Vagina (tissue), 2 donors: ENCODE measurements around the gene RPL36. TPM values are rescaled to one million over a fixed set of nuclear protein-coding genes. Genes with fewer than 3 reads are reported as not detected.

Source experiments
- DNase-seq, 2 donors: peaks; one replicate each; pipeline ENCODE4 v3.0.0-alpha.2; 2017; ENCODE audit errors: extremely low spot score in 2 of 2
- H3K27ac ChIP-seq: fragments of 200-600 bp; sonication (generic); one replicate; pipeline ENCODE4 v1.5.1; 2019
- H3K27me3 ChIP-seq: fragments of 200-600 bp; sonication (generic); one replicate; pipeline ENCODE4 v1.5.1; 2019
- H3K36me3 ChIP-seq, 2 donors: fragments of 200-600 bp; sonication (generic); one replicate each; pipeline ENCODE4 v1.5.1; 2017 to 2019
- H3K4me1 ChIP-seq: fragments of 200-600 bp; sonication (generic); one replicate; pipeline ENCODE4 v1.5.1; 2019
- H3K4me3 ChIP-seq, 2 donors: fragments of 200-600 bp; sonication (generic); 1 replicate in 1 of 2; 2 replicates in 1 of 2; pipeline ENCODE4 v1.5.1; 2016 to 2019
- H3K9me3 ChIP-seq: fragments of 200-600 bp; sonication (generic); one replicate; pipeline ENCODE4 v1.5.1; 2019
- POLR2A ChIP-seq, 2 donors: fragments of 450-650 bp; IDR thresholded peaks; one replicate each; pipeline ENCODE4 v1.6.1; 2017; ENCODE audit warnings: antibody characterized with exemption in 2 of 2, mild to moderate bottlenecking in 2 of 2, moderate library complexity in 2 of 2
- POLR2AphosphoS5 ChIP-seq, 2 donors: sonication (generic); formaldehyde crosslinking; IDR thresholded peaks; one replicate each; pipeline ENCODE4 v1.9.0; 2017; ENCODE audit warnings: antibody characterized with exemption in 2 of 2, mild to moderate bottlenecking in 2 of 2, low read depth in 1 of 2; ENCODE audit not compliant: insufficient read depth in 1 of 2
- intact Hi-C: fragments of 100-400 bp; cut with DNase I; formaldehyde crosslinking; loops from one replicate; pipeline ENCODE4 v1.15.1; 2023
- total RNA-seq: library from RNA; depleted of rRNA; stranded (reverse); fragments of >200 nt; gene quantifications from one replicate; pipeline ENCODE4 v1.2.3, GENCODE V29; 2016
- TF ChIP-seq, protein P1 (sequence below), 3 experiments: fragments of 450-650 bp in 2 of 3; fragments of 200-600 bp in 1 of 3; sonication (generic) in 1 of 3; IDR thresholded peaks; one replicate each; pipeline ENCODE4 v1.5.1; 2017 to 2019; ENCODE audit warnings: antibody characterized with exemption in 3 of 3, mild to moderate bottlenecking in 2 of 3, moderate library complexity in 2 of 3

The RPL36 gene
- total RNA-seq, 1 donor from 2014 or later = 703 TPM

GRCh38 chr19:5690955-5691821 lies 1.1 kb downstream of the RPL36 start:
- H3K4me3 ChIP-seq = peak overlapping the region; percentile 73 to 85
- H3K27ac ChIP-seq = peak overlapping the region; percentile 79
- H3K27me3 ChIP-seq = no peaks in the 10 kb centered on the region
- H3K4me1 ChIP-seq = peaks cover 41% of the 10 kb centered on the region
- DNase-seq = no peak
- no peaks in the 10 kb centered on the region for H3K9me3 ChIP-seq
- peaks cover 0 to 38% of the 10 kb centered on the region in 2 donors for H3K36me3 ChIP-seq
- no peak for TF ChIP-seq POLR2A (IDR thresholded peaks at IDR 0.05)
- TF ChIP-seq POLR2AphosphoS5 (IDR thresholded peaks at IDR 0.05; ENCODE audit: insufficient read depth in 1 of 2, low read depth in 1 of 2) = peak in 1 of 2 donors; percentile 50
- intact Hi-C loops = no loop called here

DNA sequence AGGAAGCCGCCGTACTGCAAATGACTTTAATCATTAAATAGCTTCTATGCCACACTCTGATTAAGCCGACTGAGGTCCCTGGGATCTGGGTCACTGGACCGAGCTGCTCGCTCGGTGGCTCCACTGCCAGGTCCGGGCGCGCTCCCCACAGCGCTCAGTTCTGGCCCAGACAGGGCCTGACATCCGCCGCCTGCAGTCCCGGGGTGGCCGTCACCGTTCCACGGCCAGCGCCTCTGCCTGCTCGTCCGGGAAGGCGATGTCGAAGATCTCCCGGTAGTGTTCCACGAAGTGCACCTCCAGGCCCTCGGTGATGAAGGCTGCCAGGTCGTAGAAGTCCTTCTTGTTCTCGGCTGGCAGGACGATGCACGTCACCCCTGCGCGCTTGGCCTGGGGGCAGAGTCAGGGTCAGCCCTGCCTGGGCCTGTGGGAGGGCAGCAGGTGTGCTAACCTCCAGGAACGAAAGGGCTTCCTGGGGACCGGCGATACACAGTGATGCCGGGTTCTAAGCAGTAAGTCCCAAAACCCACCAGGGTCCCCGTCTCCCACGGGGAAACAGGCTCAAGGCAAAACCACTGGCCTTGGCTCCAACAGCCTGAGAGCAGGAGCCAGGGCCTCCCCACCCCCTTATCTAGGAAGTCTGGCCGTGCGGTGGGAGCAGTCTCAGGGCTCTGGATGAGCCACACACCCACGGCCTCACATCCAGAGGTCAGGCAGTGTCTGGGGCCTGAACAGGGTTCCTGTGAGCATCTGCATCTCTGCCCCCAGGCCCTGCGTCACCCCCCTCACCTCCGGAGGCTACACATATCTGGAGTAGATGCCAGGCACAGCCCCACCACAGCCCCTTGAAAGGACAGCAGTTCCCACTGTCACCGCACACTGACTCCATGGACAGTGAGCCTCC lies 2.0 kb downstream of the RPL36 start:
- intact Hi-C loops = no loop called here
- Histone ChIP-seq H3K27me3 (no peaks in the 10 kb centered on the region), H3K27ac (peak overlapping the region; percentile 79), H3K9me3 (no peaks in the 10 kb centered on the region), H3K4me1 (peaks cover 38% of the 10 kb centered on the region), H3K4me3 (peak overlapping the region; percentile 73 to 85), H3K36me3 (peaks cover 0 to 42% of the 10 kb centered on the region in 2 donors)
- TF ChIP-seq, protein P1, sequence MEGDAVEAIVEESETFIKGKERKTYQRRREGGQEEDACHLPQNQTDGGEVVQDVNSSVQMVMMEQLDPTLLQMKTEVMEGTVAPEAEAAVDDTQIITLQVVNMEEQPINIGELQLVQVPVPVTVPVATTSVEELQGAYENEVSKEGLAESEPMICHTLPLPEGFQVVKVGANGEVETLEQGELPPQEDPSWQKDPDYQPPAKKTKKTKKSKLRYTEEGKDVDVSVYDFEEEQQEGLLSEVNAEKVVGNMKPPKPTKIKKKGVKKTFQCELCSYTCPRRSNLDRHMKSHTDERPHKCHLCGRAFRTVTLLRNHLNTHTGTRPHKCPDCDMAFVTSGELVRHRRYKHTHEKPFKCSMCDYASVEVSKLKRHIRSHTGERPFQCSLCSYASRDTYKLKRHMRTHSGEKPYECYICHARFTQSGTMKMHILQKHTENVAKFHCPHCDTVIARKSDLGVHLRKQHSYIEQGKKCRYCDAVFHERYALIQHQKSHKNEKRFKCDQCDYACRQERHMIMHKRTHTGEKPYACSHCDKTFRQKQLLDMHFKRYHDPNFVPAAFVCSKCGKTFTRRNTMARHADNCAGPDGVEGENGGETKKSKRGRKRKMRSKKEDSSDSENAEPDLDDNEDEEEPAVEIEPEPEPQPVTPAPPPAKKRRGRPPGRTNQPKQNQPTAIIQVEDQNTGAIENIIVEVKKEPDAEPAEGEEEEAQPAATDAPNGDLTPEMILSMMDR (IDR thresholded peaks at IDR 0.05) = no peak
- TF ChIP-seq POLR2A (IDR thresholded peaks at IDR 0.05) = no peak
- no peak for DNase-seq

- Histone ChIP-seq H3K9me3 (no peaks in the 10 kb centered on the region), H3K36me3 (peaks cover 0 to 44% of the 10 kb centered on the region in 2 donors), H3K27ac (no peak overlapping the region), H3K4me3 (no peak overlapping the region), H3K4me1 (peaks cover 34% of the 10 kb centered on the region), H3K27me3 (no peaks in the 10 kb centered on the region)
- DNase-seq = no peak
- intact Hi-C loops = no loop called here
- TF ChIP-seq POLR2A (IDR thresholded peaks at IDR 0.05) (no peak), POLR2AphosphoS5 (IDR thresholded peaks at IDR 0.05; ENCODE audit: insufficient read depth in 1 of 2, low read depth in 1 of 2) (no peak)
- TF ChIP-seq, protein P1 (IDR thresholded peaks at IDR 0.05) = no peak
Observed at GRCh38 chr19:5692723-5693194, 2.7 kb downstream of the RPL36 start.

DNA sequence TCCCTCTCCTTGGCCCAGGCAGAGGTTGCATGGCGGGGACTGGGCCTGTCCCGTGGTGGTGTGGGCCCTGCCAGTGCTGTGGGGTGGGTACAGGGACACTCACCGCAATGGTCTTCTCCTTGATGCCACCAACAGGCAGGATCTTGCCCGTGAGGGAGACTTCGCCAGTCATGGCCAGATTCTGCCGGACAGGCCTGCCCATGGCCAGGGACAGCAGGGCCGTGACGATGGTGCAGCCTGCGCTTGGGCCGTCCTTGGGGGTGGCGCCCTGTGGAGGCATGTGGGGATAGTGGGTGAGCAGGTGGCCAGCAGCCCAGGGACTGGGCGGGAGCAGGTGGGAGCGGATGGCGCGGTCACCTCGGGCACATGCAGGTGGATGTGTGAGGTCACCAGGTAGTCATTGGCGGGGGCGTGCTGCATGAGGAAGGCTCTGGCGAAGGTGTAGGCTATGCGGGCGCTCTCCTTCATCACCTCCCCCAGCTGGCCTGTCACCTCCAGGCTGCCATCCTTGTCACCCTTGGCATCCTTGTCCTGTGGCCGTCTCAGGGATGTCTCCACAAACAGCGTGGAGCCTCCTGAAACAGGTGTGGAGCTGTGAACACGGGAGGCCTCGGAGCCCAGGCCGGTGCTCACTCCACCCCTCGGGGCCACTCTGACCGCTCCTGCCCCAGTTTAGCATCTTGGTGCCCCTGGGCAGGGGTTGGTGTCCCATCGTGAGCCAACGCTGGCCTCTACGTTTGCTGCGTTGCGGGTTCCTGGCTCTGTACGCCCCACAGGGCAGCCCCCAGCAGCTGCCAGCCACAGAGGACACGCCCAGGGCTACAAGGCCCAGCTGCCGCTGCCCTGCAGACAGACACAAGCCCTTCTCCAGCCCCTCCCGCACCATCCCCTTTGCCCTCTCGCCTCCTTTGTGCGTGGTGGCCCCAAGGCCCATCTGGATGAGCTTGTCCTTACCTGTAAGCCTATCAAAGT lies 3.4 kb downstream of the RPL36 start:
- Histone ChIP-seq H3K4me1 (peaks cover 34% of the 10 kb centered on the region), H3K9me3 (no peaks in the 10 kb centered on the region), H3K27me3 (no peaks in the 10 kb centered on the region), H3K36me3 (peaks cover 0 to 52% of the 10 kb centered on the region in 2 donors), H3K4me3 (no peak overlapping the region), H3K27ac (no peak overlapping the region)
- TF ChIP-seq POLR2A (IDR thresholded peaks at IDR 0.05) (no peak), POLR2AphosphoS5 (IDR thresholded peaks at IDR 0.05; ENCODE audit: insufficient read depth in 1 of 2, low read depth in 1 of 2) (no peak)
- TF ChIP-seq, protein P1 (IDR thresholded peaks at IDR 0.05) = no peak
- intact Hi-C loops = no loop called here
- DNase-seq = no peak
